Measurements from ENCODE around the gene CIP2A. TPM values are rescaled to one million over a fixed set of nuclear protein-coding genes. Genes with fewer than 3 reads are reported as not detected.
"Not testable (repeated sequence)": the region's sequence is repeated elsewhere in the genome, so short reads cannot be mapped to it uniquely, and the experiment has no call there.

Gene CIP2A
- total RNA-seq, 1 donor from 2014 or later: 66.5 TPM

GRCh38 chr3:108620250-108620649 is 31.0 kb upstream of the CIP2A start:
- no peaks in the 10 kb centered on the region for H3K9me3 ChIP-seq (ENCODE audit: low read depth)
- peaks cover 6% of the 10 kb centered on the region for H3K4me1 ChIP-seq
- H3K9ac ChIP-seq: no peak overlapping the region
- H3K79me2 ChIP-seq (ENCODE audit: low read depth): no peaks in the 10 kb centered on the region
- Mint-ChIP-seq H3K27ac (no peak overlapping the region), H3K4me1 (no peaks in the 10 kb centered on the region), H3K27me3 (ENCODE audit: insufficient read depth, low read depth) (no peaks in the 10 kb centered on the region), H3K36me3 (peaks cover 23% of the 10 kb centered on the region), H3K4me3 (no peak overlapping the region), H3K9me3 (no peaks in the 10 kb centered on the region)
- H3F3A ChIP-seq (ENCODE audit: low read depth): no peaks in the 10 kb centered on the region
- no peaks in the 10 kb centered on the region for H3K27me3 ChIP-seq
- no peak for DNase-seq (ENCODE audit: low spot score)
- H3K36me3 ChIP-seq: no peaks in the 10 kb centered on the region
- H3K4me3 ChIP-seq: no peak overlapping the region
- no peaks in the 10 kb centered on the region for H4K20me1 ChIP-seq (ENCODE audit: low read depth)
- TF ChIP-seq, protein P1, sequence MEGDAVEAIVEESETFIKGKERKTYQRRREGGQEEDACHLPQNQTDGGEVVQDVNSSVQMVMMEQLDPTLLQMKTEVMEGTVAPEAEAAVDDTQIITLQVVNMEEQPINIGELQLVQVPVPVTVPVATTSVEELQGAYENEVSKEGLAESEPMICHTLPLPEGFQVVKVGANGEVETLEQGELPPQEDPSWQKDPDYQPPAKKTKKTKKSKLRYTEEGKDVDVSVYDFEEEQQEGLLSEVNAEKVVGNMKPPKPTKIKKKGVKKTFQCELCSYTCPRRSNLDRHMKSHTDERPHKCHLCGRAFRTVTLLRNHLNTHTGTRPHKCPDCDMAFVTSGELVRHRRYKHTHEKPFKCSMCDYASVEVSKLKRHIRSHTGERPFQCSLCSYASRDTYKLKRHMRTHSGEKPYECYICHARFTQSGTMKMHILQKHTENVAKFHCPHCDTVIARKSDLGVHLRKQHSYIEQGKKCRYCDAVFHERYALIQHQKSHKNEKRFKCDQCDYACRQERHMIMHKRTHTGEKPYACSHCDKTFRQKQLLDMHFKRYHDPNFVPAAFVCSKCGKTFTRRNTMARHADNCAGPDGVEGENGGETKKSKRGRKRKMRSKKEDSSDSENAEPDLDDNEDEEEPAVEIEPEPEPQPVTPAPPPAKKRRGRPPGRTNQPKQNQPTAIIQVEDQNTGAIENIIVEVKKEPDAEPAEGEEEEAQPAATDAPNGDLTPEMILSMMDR (IDR thresholded peaks at IDR 0.05): no peak
- TF ChIP-seq EZH2phosphoT487 (IDR thresholded peaks at IDR 0.05) (no peak), EZH2 (IDR thresholded peaks at IDR 0.05) (no peak)
- H2AFZ ChIP-seq (replicated peaks): no peak overlapping the region
- no peak overlapping the region for H3K27ac ChIP-seq
- no peak overlapping the region for H3K4me2 ChIP-seq

DNA sequence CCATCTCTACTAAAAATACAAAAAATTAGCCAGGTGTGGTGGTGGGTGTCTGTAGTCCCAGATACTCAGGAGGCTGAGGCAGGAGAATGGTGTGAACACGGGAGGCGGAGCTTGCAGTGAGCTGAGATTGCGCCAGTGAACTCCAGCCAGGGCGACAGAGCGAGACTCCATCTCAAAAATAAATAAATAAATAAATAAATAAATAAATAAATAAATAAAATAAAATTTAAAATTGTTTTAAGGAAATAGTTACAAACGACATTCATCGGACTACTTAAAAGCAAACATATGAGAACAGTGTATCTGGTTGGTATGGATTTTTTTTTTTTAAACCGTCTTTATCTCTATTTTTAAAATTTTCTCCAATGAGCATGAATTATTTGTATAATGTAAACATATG is 26.9 kb upstream of the CIP2A start:
- not testable (repeated sequence) for H3K27ac Mint-ChIP-seq; H3K27me3 ChIP-seq; H3K36me3 ChIP-seq; H3K27me3 Mint-ChIP-seq (ENCODE audit: insufficient read depth, low read depth); H3K79me2 ChIP-seq (ENCODE audit: low read depth); H3K9ac ChIP-seq; H3K4me3 Mint-ChIP-seq; H3K4me3 ChIP-seq; DNase-seq (ENCODE audit: low spot score); H3K4me1 ChIP-seq; H3K4me2 ChIP-seq; H3K4me1 Mint-ChIP-seq; H4K20me1 ChIP-seq (ENCODE audit: low read depth); H2AFZ ChIP-seq (replicated peaks); H3K9me3 ChIP-seq (ENCODE audit: low read depth); H3K9me3 Mint-ChIP-seq; H3F3A ChIP-seq (ENCODE audit: low read depth); H3K27ac ChIP-seq
- peaks cover 17% of the 10 kb centered on the region for H3K36me3 Mint-ChIP-seq

DNA sequence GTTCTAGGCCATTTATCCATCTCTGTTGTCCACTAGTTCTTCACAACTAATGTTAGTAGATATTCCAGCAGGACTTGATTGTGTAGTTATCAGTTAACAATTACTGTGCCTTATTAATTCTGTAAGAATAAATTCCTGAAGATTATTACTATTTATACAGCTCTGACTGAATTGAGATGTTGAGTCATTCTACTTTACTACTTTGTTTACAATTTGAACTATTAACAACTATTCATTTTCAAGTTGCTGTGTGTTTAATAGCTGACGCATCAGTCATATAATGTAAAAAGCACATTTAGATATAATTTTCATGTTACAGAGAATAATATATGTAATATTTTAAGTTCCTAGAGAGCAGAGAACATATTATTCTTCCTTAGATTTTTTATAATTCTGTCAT is 21.4 kb upstream of the CIP2A start:
- no peak overlapping the region for H3K4me3 Mint-ChIP-seq
- H3K4me3 ChIP-seq: no peak overlapping the region
- no peaks in the 10 kb centered on the region for H3F3A ChIP-seq (ENCODE audit: low read depth)
- H3K79me2 ChIP-seq (ENCODE audit: low read depth): peaks cover 3% of the 10 kb centered on the region
- TF ChIP-seq, protein P1 (IDR thresholded peaks at IDR 0.05): no peak
- TF ChIP-seq EZH2 (IDR thresholded peaks at IDR 0.05): no peak
- TF ChIP-seq EZH2phosphoT487 (IDR thresholded peaks at IDR 0.05): no peak
- H2AFZ ChIP-seq (replicated peaks): no peak overlapping the region
- H3K9ac ChIP-seq: no peak overlapping the region
- DNase-seq (ENCODE audit: low spot score): no peak
- peaks cover 5% of the 10 kb centered on the region for H3K36me3 ChIP-seq
- peaks cover 24% of the 10 kb centered on the region for H3K36me3 Mint-ChIP-seq
- no peaks in the 10 kb centered on the region for H3K27me3 ChIP-seq
- H3K27me3 Mint-ChIP-seq (ENCODE audit: insufficient read depth, low read depth): no peaks in the 10 kb centered on the region
- H3K27ac Mint-ChIP-seq: no peak overlapping the region
- H3K4me2 ChIP-seq: no peak overlapping the region
- no peaks in the 10 kb centered on the region for H3K9me3 Mint-ChIP-seq
- H3K4me1 Mint-ChIP-seq: no peaks in the 10 kb centered on the region
- H3K9me3 ChIP-seq (ENCODE audit: low read depth): no peaks in the 10 kb centered on the region
- no peaks in the 10 kb centered on the region for H4K20me1 ChIP-seq (ENCODE audit: low read depth)
- H3K4me1 ChIP-seq: no peaks in the 10 kb centered on the region
- no peak overlapping the region for H3K27ac ChIP-seq

DNA sequence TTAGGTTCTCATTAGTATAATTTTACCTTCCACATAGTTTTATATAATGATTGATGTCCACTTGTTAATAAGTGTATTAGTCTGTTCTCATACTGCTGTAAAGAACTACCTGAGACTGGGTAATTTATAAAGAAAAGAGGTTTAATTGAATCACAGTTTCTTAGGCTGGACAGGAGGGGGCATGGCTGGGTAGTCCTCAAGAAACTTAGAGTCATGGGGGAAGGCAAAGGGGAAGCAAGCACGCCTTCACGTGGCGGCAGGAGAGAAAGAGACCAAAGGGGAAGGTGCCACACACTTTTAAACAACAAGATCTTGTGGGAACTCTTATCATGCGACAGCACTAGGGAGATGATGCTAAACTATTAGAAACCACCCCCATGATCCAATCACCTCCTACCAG is 19.5 kb upstream of the CIP2A start:
- Histone ChIP-seq H3K4me1 (peaks cover 5% of the 10 kb centered on the region), H3K4me2 (no peak overlapping the region), H3K4me3 (no peak overlapping the region), H2AFZ (replicated peaks) (no peak overlapping the region), H3K36me3 (peaks cover 8% of the 10 kb centered on the region), H3K79me2 (ENCODE audit: low read depth) (peaks cover 21% of the 10 kb centered on the region), H3K27ac (no peak overlapping the region), H3K9me3 (ENCODE audit: low read depth) (no peaks in the 10 kb centered on the region), H4K20me1 (ENCODE audit: low read depth) (no peaks in the 10 kb centered on the region), H3K9ac (no peak overlapping the region), H3F3A (ENCODE audit: low read depth) (no peaks in the 10 kb centered on the region), H3K27me3 (no peaks in the 10 kb centered on the region)
- H3K27me3 Mint-ChIP-seq (ENCODE audit: insufficient read depth, low read depth): no peaks in the 10 kb centered on the region
- H3K36me3 Mint-ChIP-seq: peaks cover 28% of the 10 kb centered on the region
- H3K9me3 Mint-ChIP-seq: no peaks in the 10 kb centered on the region
- DNase-seq (ENCODE audit: low spot score): peak; percentile 31
- H3K27ac Mint-ChIP-seq: no peak overlapping the region
- H3K4me3 Mint-ChIP-seq: no peak overlapping the region
- peaks cover 3% of the 10 kb centered on the region for H3K4me1 Mint-ChIP-seq
- TF ChIP-seq, protein P1 (IDR thresholded peaks at IDR 0.05): peak; percentile 35
- TF ChIP-seq EZH2 (IDR thresholded peaks at IDR 0.05) (no peak), EZH2phosphoT487 (IDR thresholded peaks at IDR 0.05) (no peak)
